Neural crest cell (in vitro differentiated cells): ENCODE results near the gene FAM216A. TPM values are rescaled to one million over a fixed set of nuclear protein-coding genes. Genes with fewer than 3 reads are reported as not detected.
"Not testable (repeated sequence)": the region's sequence is repeated elsewhere in the genome, so short reads cannot be mapped to it uniquely, and the experiment has no call there.

ENCODE experiments used
- DNase-seq: peaks from one replicate; pipeline ENCODE4 v3.0.0; 2021; ENCODE audit warnings: low read depth, mixed read lengths, low spot score
- H3K27ac Mint-ChIP-seq: one replicate; pipeline ENCODE4 v1.8.0; 2021; ENCODE audit warnings: mild to moderate bottlenecking, mixed read lengths; ENCODE audit not compliant: unreplicated experiment
- H3K27me3 Mint-ChIP-seq: 2 replicates; pipeline ENCODE4 v1.8.0; 2021; ENCODE audit warnings: low read depth, mild to moderate bottlenecking, mixed read lengths
- H3K36me3 Mint-ChIP-seq: 2 replicates; pipeline ENCODE4 v1.8.0; 2021; ENCODE audit warnings: low read depth, mild to moderate bottlenecking, mixed read lengths
- H3K4me1 Mint-ChIP-seq: 2 replicates; pipeline ENCODE4 v1.8.0; 2021; ENCODE audit warnings: mixed read lengths
- H3K4me3 Mint-ChIP-seq: one replicate; pipeline ENCODE4 v1.8.0; 2021; ENCODE audit warnings: mild to moderate bottlenecking, mixed read lengths
- H3K9me3 Mint-ChIP-seq: 2 replicates; pipeline ENCODE4 v1.8.0; 2021; ENCODE audit warnings: mixed read lengths
- CTCF ChIP-seq: fragments of 200-600 bp; sonication (generic); conservative IDR thresholded peaks from 2 replicates; pipeline ENCODE4 v1.5.0; 2021; ENCODE audit warnings: antibody characterized with exemption, mild to moderate bottlenecking
- long read RNA-seq: library from polyadenylated mRNA; unstranded; transcript quantifications from one replicate; pipeline ENCODE4 v2.0.0, GENCODE V29; 2020
- total RNA-seq: library from RNA; stranded (reverse); gene quantifications from 2 replicates; pipeline ENCODE4 v1.2.1, GENCODE V29; 2021

Gene FAM216A, protein sequence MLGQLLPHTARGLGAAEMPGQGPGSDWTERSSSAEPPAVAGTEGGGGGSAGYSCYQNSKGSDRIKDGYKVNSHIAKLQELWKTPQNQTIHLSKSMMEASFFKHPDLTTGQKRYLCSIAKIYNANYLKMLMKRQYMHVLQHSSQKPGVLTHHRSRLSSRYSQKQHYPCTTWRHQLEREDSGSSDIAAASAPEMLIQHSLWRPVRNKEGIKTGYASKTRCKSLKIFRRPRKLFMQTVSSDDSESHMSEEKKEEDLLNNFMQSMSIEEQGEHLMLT
- 20.8 and 20.9 TPM in 2 replicates for total RNA-seq
- long read RNA-seq, transcript FAM216A-201 (7 exons, 1,582 nt): major isoform, 25 of 35 reads
- long read RNA-seq, partial matches to known transcripts: 0 of 35 reads
- long read RNA-seq, other reads (novel, unspliced or antisense): 10 of 35 reads

GRCh38 chr12:110468214-110469048 is at the start of gene FAM216A, which contains the start of gene GPN3:
TSS of gene FAM216A (plus strand) at chr12:110468845. CDS start at chr12:110468876, 31 bp downstream.
TSS of gene GPN3 (minus strand) at chr12:110468257. CDS start at chr12:110468203, 54 bp downstream.
- Mint-ChIP-seq H3K4me3 (peak within 1 kb of the TSS; percentile 97), H3K27me3 (no peaks in the 10 kb centered on the region), H3K27ac (peak within 1 kb of the TSS; percentile 99), H3K9me3 (no peaks in the 10 kb centered on the region), H3K36me3 (peaks cover 4% of the 10 kb centered on the region), H3K4me1 (peaks cover 28% of the 10 kb centered on the region)
- TF ChIP-seq CTCF: no peak
- DNase-seq: peak; percentile 98

GRCh38 chr12:110420644-110421043 is 48.0 kb upstream of the FAM216A start:
- not testable (repeated sequence) for H3K27ac Mint-ChIP-seq, DNase-seq, H3K4me1 Mint-ChIP-seq, H3K27me3 Mint-ChIP-seq, H3K9me3 Mint-ChIP-seq, H3K36me3 Mint-ChIP-seq, H3K4me3 Mint-ChIP-seq

DNA sequence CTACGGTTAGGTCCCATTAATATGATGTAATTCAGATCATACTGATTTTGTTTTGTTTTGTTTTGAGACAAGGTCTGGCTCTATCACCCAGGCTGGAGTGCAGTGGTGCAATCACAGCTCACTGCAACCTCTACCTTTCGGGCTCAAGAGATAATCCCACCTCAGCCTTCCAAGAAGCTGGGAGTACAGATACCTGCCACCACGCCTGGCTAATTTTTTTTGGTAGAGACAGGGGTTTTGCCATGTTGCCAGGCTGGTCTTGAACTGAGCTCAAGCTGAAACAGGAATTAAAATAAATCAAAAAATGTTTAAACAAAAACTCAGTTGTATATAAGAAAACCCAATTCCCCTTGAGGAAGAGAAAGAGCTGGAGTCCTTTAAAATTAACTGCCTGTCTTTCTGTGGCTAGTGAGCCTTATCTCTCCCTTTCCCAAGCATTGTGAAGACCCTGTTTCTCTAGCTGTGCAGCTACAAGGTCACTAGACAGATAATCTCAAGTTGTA is 47.4 kb upstream of the FAM216A start:
- no peak for TF ChIP-seq CTCF
- Mint-ChIP-seq H3K4me1 (peaks cover 7% of the 10 kb centered on the region), H3K4me3 (no peak overlapping the region), H3K36me3 (no peaks in the 10 kb centered on the region), H3K9me3 (no peaks in the 10 kb centered on the region), H3K27me3 (no peaks in the 10 kb centered on the region), H3K27ac (no peak overlapping the region)
- DNase-seq: no peak

DNA sequence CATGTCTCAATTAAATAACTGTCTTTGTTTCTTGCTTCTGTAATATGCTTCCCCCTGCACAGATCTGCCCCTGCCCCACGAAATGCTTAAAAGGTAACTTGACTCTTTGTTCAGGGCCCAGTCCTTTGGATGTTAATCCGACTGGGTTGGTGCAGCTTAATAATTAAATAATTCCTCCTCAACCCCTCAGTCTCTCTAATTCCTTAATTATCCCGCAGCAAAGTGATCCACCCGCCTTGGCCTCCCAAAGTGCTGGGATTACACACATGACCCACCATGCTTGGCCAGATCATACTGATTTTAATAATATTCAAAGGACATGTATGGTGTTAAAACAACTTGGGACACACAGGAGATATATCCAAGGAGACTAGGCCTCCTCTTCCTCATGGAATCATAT is 46.9 kb upstream of the FAM216A start:
- no peaks in the 10 kb centered on the region for H3K36me3 Mint-ChIP-seq
- H3K4me3 Mint-ChIP-seq: no peak overlapping the region
- no peak overlapping the region for H3K27ac Mint-ChIP-seq
- no peaks in the 10 kb centered on the region for H3K9me3 Mint-ChIP-seq
- H3K27me3 Mint-ChIP-seq: no peaks in the 10 kb centered on the region
- no peak for TF ChIP-seq CTCF
- H3K4me1 Mint-ChIP-seq: peaks cover 7% of the 10 kb centered on the region
- DNase-seq: no peak

DNA sequence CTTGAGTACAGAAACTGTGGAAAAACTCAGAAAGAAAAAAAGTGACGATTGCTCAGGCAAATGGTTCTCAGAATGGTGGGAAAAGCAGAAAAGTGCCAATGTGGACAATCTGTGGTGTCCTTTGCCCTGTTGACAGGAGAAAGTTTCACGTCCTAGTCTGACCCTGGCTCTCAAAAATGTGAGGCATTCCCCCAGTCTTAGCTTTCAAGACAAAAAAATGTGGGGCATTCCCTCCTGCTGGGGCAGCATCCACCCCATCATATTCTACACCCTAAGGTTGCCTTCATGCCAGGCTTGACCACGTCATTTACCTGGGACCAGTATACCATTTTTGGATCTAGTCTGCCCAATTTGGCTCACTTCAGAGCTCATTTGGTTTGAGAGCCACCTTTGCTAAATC is 44.4 kb upstream of the FAM216A start:
- no peak for TF ChIP-seq CTCF
- H3K27me3 Mint-ChIP-seq: no peaks in the 10 kb centered on the region
- no peaks in the 10 kb centered on the region for H3K36me3 Mint-ChIP-seq
- DNase-seq: no peak
- no peak overlapping the region for H3K4me3 Mint-ChIP-seq
- H3K9me3 Mint-ChIP-seq: no peaks in the 10 kb centered on the region
- no peak overlapping the region for H3K27ac Mint-ChIP-seq
- no peaks in the 10 kb centered on the region for H3K4me1 Mint-ChIP-seq
